SK-N-SH (cell line): Measurements from ENCODE around the gene DOCK3. TPM values are rescaled to one million over a fixed set of nuclear protein-coding genes. Genes with fewer than 3 reads are reported as not detected.

ENCODE experiments used
- CTCF ChIA-PET: fragments of 300-600, 350-600 bp; formaldehyde crosslinking; extraction: SDS; loops from one replicate; lab custom pipeline; 2021; lab: Yijun Ruan, JAX
- POLR2A ChIA-PET: fragments of 350-600 bp; sonication (Branson Sonifier 250); formaldehyde crosslinking; extraction: SDS; loops from one replicate; lab custom pipeline; 2020; ENCODE audit warnings: antibody characterized with exemption, inconsistent platforms; lab: Yijun Ruan, JAX
- DNase-seq: peaks from one replicate; pipeline ENCODE4 v3.0.0; 2012
- H2AFZ ChIP-seq: fragments of 200-600 bp; sonication (generic); 2 replicates; pipeline ENCODE4 v1.8.1; 2016; ENCODE audit warnings: antibody characterized with exemption, mild to moderate bottlenecking, low read depth
- H3F3A ChIP-seq: fragments of 200-600 bp; sonication (generic); replicated peaks from 2 replicates; pipeline ENCODE3; 2016; ENCODE audit warnings: antibody characterized with exemption, mild to moderate bottlenecking; ENCODE audit not compliant: insufficient read depth
- H3K27ac ChIP-seq, 2 experiments: fragments of 200-500 bp in 1 of 2; fragments of 200-600 bp in 1 of 2; sonication (Bioruptor generic) in 1 of 2; sonication (generic), shearing (Covaris generic) in 1 of 2; 2 replicates each; pipeline versions ENCODE4 v1.5.1 to v1.6.1; 2014 to 2016; ENCODE audit warnings: low read depth in 2 of 2, inconsistent platforms in 1 of 2, low read length in 1 of 2, mild to moderate bottlenecking in 1 of 2, mixed read lengths in 1 of 2
- H3K27me3 ChIP-seq: fragments of 200-600 bp; sonication (generic), shearing (Covaris generic); 2 replicates; pipeline ENCODE4 v1.6.1; 2016; ENCODE audit warnings: mixed run types; ENCODE audit not compliant: insufficient read depth
- H3K36me3 ChIP-seq, 2 experiments: fragments of 200-500 bp in 1 of 2; fragments of 200-600 bp in 1 of 2; sonication (Bioruptor generic) in 1 of 2; sonication (generic) in 1 of 2; replicated peaks in 1 of 2; 2 replicates each; pipeline versions ENCODE3 to v1.5.1; 2014 to 2016; ENCODE audit warnings: low read length in 1 of 2, mild to moderate bottlenecking in 1 of 2; ENCODE audit not compliant: insufficient read depth in 2 of 2, control insufficient read depth in 1 of 2
- H3K4me1 ChIP-seq, 2 experiments: fragments of 200-500 bp in 1 of 2; fragments of 200-600 bp in 1 of 2; sonication (Bioruptor generic) in 1 of 2; sonication (generic), shearing (Covaris generic) in 1 of 2; 2 replicates each; pipeline versions ENCODE4 v1.5.1 to v1.6.1; 2014 to 2016; ENCODE audit warnings: low read depth in 1 of 2, low read length in 1 of 2, mixed run types in 1 of 2; ENCODE audit not compliant: insufficient read depth in 2 of 2, control insufficient read depth in 1 of 2
- H3K4me2 ChIP-seq: fragments of 200-600 bp; sonication (generic), shearing (Covaris generic); 2 replicates; pipeline ENCODE4 v1.6.1; 2017; ENCODE audit warnings: mixed run types
- H3K4me3 ChIP-seq, 2 experiments: fragments of 200-500 bp in 1 of 2; fragments of 200-600 bp in 1 of 2; sonication (Bioruptor generic) in 1 of 2; sonication (generic), shearing (Covaris generic) in 1 of 2; 2 replicates each; pipeline versions ENCODE4 v1.5.1 to v1.8.1; 2014 to 2016; ENCODE audit warnings: low read depth in 2 of 2, inconsistent platforms in 1 of 2, low read length in 1 of 2, mild to moderate bottlenecking in 1 of 2, mixed read lengths in 1 of 2, moderate library complexity in 1 of 2
- H3K79me2 ChIP-seq: fragments of 200-600 bp; sonication (generic); 2 replicates; pipeline ENCODE4 v1.8.1; 2017; ENCODE audit warnings: mild to moderate bottlenecking; ENCODE audit not compliant: insufficient read depth
- H3K9ac ChIP-seq: fragments of 200-600 bp; sonication (generic); 2 replicates; pipeline ENCODE4 v1.6.1; 2017; ENCODE audit warnings: mixed run types
- H3K9me2 ChIP-seq: fragments of 200-600 bp; sonication (generic); 2 replicates; pipeline ENCODE4 v1.6.1; 2017; ENCODE audit warnings: mixed run types
- H3K9me3 ChIP-seq: fragments of 200-600 bp; sonication (generic); 2 replicates; pipeline ENCODE4 v1.6.1; 2017; ENCODE audit warnings: mixed run types, mild to moderate bottlenecking, moderate library complexity
- H4K20me1 ChIP-seq: fragments of 200-600 bp; sonication (generic); 2 replicates; pipeline ENCODE4 v1.6.1; 2017; ENCODE audit warnings: mild to moderate bottlenecking, mixed run types; ENCODE audit not compliant: insufficient read depth
- FOXM1 ChIP-seq: IDR thresholded peaks from 2 replicates; pipeline ENCODE4 v1.4.0; 2012; ENCODE audit warnings: low read depth, mild to moderate bottlenecking
- JUND ChIP-seq: IDR thresholded peaks from 2 replicates; pipeline ENCODE4 v1.4.0; 2012
- MEF2A ChIP-seq: IDR thresholded peaks from 2 replicates; pipeline ENCODE4 v1.4.0; 2012; ENCODE audit warnings: low read depth, borderline replicate concordance
- MXI1 ChIP-seq: IDR thresholded peaks from 2 replicates; pipeline ENCODE4 v1.6.1; 2012; ENCODE audit warnings: mild to moderate bottlenecking, low read depth, low read length, improper control_type of control experiment
- RFX5 ChIP-seq: IDR thresholded peaks from 2 replicates; pipeline ENCODE4 v1.6.1; 2012; ENCODE audit warnings: mild to moderate bottlenecking, improper control_type of control experiment, low read length
- RXRA ChIP-seq: IDR thresholded peaks from 2 replicates; pipeline ENCODE4 v1.4.0; 2012; ENCODE audit warnings: low read depth, mild to moderate bottlenecking, borderline replicate concordance
- TAF1 ChIP-seq: IDR thresholded peaks from 2 replicates; pipeline ENCODE4 v1.6.1; 2012; ENCODE audit warnings: low read depth, mild to moderate bottlenecking, low read length, moderate library complexity, borderline replicate concordance
- TEAD4 ChIP-seq: IDR thresholded peaks from 2 replicates; pipeline ENCODE4 v1.4.0; 2012; ENCODE audit warnings: mild to moderate bottlenecking, borderline replicate concordance; ENCODE audit not compliant: insufficient read depth
- WGBS: methylation state at CpG from one replicate; pipeline ENCODE4 v1.1.6; 2017; ENCODE audit warnings: low lambda C conversion rate; 5-methylcytosine and 5-hydroxymethylcytosine counted together
- polyA plus RNA-seq, 3 experiments: library from polyadenylated mRNA; depleted of rRNA; stranded (reverse); fragments of >200 nt; gene quantifications; 2 replicates each; pipeline ENCODE4 v1.2.3, GENCODE V29; 2012
- TF ChIP-seq, protein P1 (sequence below): fragments of 150-350 bp; IDR thresholded peaks from 2 replicates; pipeline ENCODE4 v1.6.1; 2017; ENCODE audit warnings: antibody characterized with exemption, low read length, low read depth, borderline replicate concordance
- TF ChIP-seq, protein P2 (sequence below): IDR thresholded peaks from 2 replicates; pipeline ENCODE4 v1.6.1; 2012; ENCODE audit warnings: mild to moderate bottlenecking, low read depth, low read length, moderate library complexity

DOCK3 gene
- polyA plus RNA-seq, 1 of the 3 experiments (the other 2 are of a cell fraction): 0.05 TPM

DNA sequence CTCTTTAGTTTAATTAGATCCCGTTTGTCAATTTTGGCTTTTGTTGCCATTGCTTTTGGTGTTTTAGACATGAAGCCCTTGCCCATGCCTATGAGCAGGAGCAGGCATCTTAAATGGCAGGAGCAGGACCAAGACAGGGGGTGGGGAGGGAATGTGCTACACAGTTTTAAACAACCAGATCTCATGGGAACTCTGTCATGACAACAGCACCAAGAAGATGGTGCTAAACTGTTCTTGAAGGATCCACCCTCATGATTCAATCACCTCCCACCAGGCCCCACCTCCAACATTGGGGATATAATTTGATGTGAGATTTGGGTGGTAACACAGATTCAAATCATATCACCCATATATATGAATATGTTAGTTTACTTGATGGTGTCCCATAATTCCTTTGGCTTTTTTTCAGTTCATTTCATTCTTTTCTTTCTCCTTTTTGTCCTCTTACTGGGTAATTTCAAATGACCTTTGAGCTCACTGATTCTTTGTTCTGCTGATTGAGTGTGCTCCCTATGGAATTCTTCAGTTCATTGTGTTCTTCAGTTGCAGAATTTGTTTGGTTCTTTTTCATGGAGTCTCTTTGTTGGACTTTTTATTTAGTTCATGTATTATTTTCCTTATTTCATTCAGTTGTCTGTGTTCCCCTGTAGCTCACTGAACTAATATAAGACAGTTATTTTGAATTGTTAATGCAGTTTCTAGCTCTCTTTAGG is 62.6 kb downstream of the DOCK3 start:
- H2AFZ ChIP-seq: no peak overlapping the region
- H3K4me1 ChIP-seq: no peaks in the 10 kb centered on the region
- POLR2A ChIA-PET: no interaction called here
- TF ChIP-seq JUND: no peak
- no peaks in the 10 kb centered on the region for H3F3A ChIP-seq
- H3K4me2 ChIP-seq: no peak overlapping the region
- H3K27ac ChIP-seq: no peak overlapping the region
- DNase-seq: no peak
- H3K9me3 ChIP-seq: 0 out of 2 replicates have a peak, but pooled peaks cover 2% of the 10 kb centered on the region
- no peaks in the 10 kb centered on the region for H3K79me2 ChIP-seq
- H3K9me2 ChIP-seq: no peaks in the 10 kb centered on the region
- H3K27me3 ChIP-seq: no peaks in the 10 kb centered on the region
- CTCF ChIA-PET: no interaction called here
- no peaks in the 10 kb centered on the region for H3K36me3 ChIP-seq
- no peak overlapping the region for H3K4me3 ChIP-seq
- no peaks in the 10 kb centered on the region for H4K20me1 ChIP-seq
- 5% methylated on average over 1 of the region's 1 CpG for WGBS
- no peak overlapping the region for H3K9ac ChIP-seq

DNA sequence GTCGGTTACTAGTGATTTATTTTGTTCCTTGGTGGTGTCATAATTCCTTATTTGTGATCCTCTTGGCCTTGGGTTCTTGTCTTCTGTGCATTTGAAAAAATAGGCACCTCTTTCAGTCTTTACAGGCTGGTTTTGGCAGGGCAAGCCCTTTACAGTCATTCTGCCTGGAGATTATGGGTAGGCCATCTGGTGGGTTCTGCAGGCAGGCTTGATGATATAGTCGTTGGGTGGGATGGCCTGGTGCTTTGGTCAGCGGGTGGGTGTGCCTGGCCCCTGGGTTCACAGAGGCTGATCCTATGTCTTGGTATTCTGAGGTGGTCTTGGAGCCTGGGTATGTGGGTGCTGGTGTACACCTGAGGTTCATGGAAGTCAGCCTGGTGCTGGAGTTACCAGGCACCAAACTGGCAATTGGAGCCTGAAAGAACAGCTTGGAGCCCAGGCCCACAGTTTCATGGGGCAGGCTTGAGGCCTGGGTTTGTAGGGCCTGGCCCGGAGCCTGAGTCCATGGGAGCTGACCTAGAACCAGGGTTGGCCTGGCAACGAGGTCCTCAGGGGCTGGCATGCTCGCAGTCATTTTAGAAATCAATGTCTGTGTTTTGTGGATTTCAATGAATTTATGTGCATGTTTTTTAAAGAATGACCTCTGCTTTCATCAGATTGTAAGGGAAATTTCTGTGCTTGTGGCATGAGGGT is 63.3 kb downstream of the DOCK3 start:
- Histone ChIP-seq H3K4me2 (no peak overlapping the region), H3K4me3 (no peak overlapping the region), H3K27me3 (no peaks in the 10 kb centered on the region), H2AFZ (no peak overlapping the region), H4K20me1 (no peaks in the 10 kb centered on the region), H3K36me3 (no peaks in the 10 kb centered on the region), H3K9me3 (0 out of 2 replicates have a peak, but pooled peaks cover 2% of the 10 kb centered on the region), H3K9ac (no peak overlapping the region), H3K27ac (no peak overlapping the region), H3K79me2 (no peaks in the 10 kb centered on the region), H3F3A (no peaks in the 10 kb centered on the region), H3K9me2 (no peaks in the 10 kb centered on the region)
- WGBS: 8% methylated on average over 6 of the region's 6 CpGs
- DNase-seq: no peak
- TF ChIP-seq TEAD4 (no peak), RXRA (no peak), FOXM1 (no peak), MXI1 (no peak), RFX5 (no peak), MEF2A (no peak), TAF1 (no peak)
- TF ChIP-seq, protein P1, sequence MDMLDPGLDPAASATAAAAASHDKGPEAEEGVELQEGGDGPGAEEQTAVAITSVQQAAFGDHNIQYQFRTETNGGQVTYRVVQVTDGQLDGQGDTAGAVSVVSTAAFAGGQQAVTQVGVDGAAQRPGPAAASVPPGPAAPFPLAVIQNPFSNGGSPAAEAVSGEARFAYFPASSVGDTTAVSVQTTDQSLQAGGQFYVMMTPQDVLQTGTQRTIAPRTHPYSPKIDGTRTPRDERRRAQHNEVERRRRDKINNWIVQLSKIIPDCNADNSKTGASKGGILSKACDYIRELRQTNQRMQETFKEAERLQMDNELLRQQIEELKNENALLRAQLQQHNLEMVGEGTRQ: no peak
- TF ChIP-seq, protein P2, sequence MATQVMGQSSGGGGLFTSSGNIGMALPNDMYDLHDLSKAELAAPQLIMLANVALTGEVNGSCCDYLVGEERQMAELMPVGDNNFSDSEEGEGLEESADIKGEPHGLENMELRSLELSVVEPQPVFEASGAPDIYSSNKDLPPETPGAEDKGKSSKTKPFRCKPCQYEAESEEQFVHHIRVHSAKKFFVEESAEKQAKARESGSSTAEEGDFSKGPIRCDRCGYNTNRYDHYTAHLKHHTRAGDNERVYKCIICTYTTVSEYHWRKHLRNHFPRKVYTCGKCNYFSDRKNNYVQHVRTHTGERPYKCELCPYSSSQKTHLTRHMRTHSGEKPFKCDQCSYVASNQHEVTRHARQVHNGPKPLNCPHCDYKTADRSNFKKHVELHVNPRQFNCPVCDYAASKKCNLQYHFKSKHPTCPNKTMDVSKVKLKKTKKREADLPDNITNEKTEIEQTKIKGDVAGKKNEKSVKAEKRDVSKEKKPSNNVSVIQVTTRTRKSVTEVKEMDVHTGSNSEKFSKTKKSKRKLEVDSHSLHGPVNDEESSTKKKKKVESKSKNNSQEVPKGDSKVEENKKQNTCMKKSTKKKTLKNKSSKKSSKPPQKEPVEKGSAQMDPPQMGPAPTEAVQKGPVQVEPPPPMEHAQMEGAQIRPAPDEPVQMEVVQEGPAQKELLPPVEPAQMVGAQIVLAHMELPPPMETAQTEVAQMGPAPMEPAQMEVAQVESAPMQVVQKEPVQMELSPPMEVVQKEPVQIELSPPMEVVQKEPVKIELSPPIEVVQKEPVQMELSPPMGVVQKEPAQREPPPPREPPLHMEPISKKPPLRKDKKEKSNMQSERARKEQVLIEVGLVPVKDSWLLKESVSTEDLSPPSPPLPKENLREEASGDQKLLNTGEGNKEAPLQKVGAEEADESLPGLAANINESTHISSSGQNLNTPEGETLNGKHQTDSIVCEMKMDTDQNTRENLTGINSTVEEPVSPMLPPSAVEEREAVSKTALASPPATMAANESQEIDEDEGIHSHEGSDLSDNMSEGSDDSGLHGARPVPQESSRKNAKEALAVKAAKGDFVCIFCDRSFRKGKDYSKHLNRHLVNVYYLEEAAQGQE: no peak
- TF ChIP-seq, all 33 proteins: peak for 0
- ChIA-PET POLR2A (no interaction called here), CTCF (no interaction called here)
- no peaks in the 10 kb centered on the region for H3K4me1 ChIP-seq
